HCT116 (cell line): Measurements from ENCODE around the gene EPHB2. TPM values are rescaled to one million over a fixed set of nuclear protein-coding genes. Genes with fewer than 3 reads are reported as not detected.

ENCODE experiments used
- ATAC-seq: fragments of 200-7000 bp; cut with Tn5 transposase; 2 replicates; pipeline ENCODE4 v1.9.1; 2020; ENCODE audit warnings: mild to moderate bottlenecking, moderate library complexity
- BruUV-seq: library from RNA; stranded (reverse); fragments of 400-500 nt; replicated peaks from 2 replicates; lab custom pipeline; 2021; lab: Mats Ljungman, UMichigan
- CTCF ChIA-PET: fragments of 300-600 bp; sonication (Branson Sonifier 250); formaldehyde crosslinking; loops from one replicate; lab custom pipeline; 2021; ENCODE audit warnings: antibody characterized with exemption; lab: Charles Lee
- POLR2A ChIA-PET: fragments of 300-600, 350-600 bp; sonication (Branson Sonifier 250); formaldehyde crosslinking; loops from one replicate; lab custom pipeline; 2021; ENCODE audit warnings: antibody characterized with exemption; lab: Charles Lee
- RAD21 ChIA-PET, 2 experiments: fragments of 300-600 bp; sonication (Branson Sonifier 250); formaldehyde crosslinking; loops; one replicate each; lab custom pipeline; 2023; ENCODE audit warnings: low total read pairs in 2 of 2; ENCODE audit not compliant: uncharacterized antibody in 2 of 2, unreplicated experiment in 2 of 2, low non-redundant PET in 1 of 2; lab: Charles Lee
- DNase-seq: peaks from one replicate; pipeline ENCODE4 v3.0.0-alpha.2; 2010; ENCODE audit warnings: low read depth, low spot score
- H2AFZ ChIP-seq: fragments of 200-600 bp; shearing (Covaris generic), sonication (generic); 2 replicates; pipeline ENCODE4 v1.6.1; 2017; ENCODE audit warnings: low read depth, mixed run types, mixed read lengths, antibody characterized with exemption, low read length; ENCODE audit not compliant: poor library complexity, severe bottlenecking
- H3K27ac ChIP-seq: 2 replicates; pipeline ENCODE4 v1.5.1; 2012; ENCODE audit warnings: low read depth, low read length
- H3K27me3 ChIP-seq: fragments of 200-600 bp; sonication (generic); 2 replicates; pipeline ENCODE4 v1.6.1; 2016; ENCODE audit warnings: mixed run types, low read length, mixed read lengths; ENCODE audit not compliant: insufficient read depth
- H3K36me3 ChIP-seq, 2 experiments: fragments of 200-500 bp in 1 of 2; fragments of 200-600 bp in 1 of 2; sonication (Bioruptor generic) in 1 of 2; sonication (generic) in 1 of 2; 2 replicates each; pipeline versions ENCODE4 v1.5.1 to v1.6.1; 2014 to 2016; ENCODE audit warnings: low read length in 2 of 2, inconsistent platforms in 1 of 2, mixed read lengths in 1 of 2, mixed run types in 1 of 2; ENCODE audit not compliant: insufficient read depth in 2 of 2, control insufficient read depth in 1 of 2
- H3K4me1 ChIP-seq, 2 experiments: fragments of 200-600 bp in 1 of 2; sonication (generic) in 1 of 2; 2 replicates each; pipeline versions ENCODE4 v1.5.1 to v1.6.1; 2012 to 2017; ENCODE audit warnings: low read length in 2 of 2, inconsistent platforms in 1 of 2, mild to moderate bottlenecking in 1 of 2, mixed read lengths in 1 of 2, mixed run types in 1 of 2, moderate library complexity in 1 of 2; ENCODE audit not compliant: insufficient read depth in 2 of 2, control insufficient read depth in 1 of 2
- H3K4me2 ChIP-seq: fragments of 200-600 bp; sonication (generic); 2 replicates; pipeline ENCODE4 v1.6.1; 2017; ENCODE audit warnings: mixed run types, low read length, mixed read lengths
- H3K4me3 ChIP-seq, 2 experiments: fragments of 200-600 bp in 1 of 2; sonication (generic) in 1 of 2; replicated peaks in 1 of 2; 2 replicates each; pipeline ENCODE4 v1.5.1; 2011 to 2016; ENCODE audit warnings: low read length in 2 of 2, control low read depth in 1 of 2, low read depth in 1 of 2, mild to moderate bottlenecking in 1 of 2, mixed read lengths in 1 of 2, mixed run types in 1 of 2
- H3K79me2 ChIP-seq: fragments of 200-600 bp; sonication (generic); 2 replicates; pipeline ENCODE4 v1.6.1; 2017; ENCODE audit warnings: mild to moderate bottlenecking, mixed run types, low read length, moderate library complexity, mixed read lengths; ENCODE audit not compliant: insufficient read depth
- H3K9ac ChIP-seq: fragments of 200-600 bp; sonication (generic); 2 replicates; pipeline ENCODE4 v1.6.1; 2016; ENCODE audit warnings: low read length, mixed read lengths
- H3K9me2 ChIP-seq: fragments of 200-600 bp; sonication (generic), shearing (Covaris generic); 2 replicates; pipeline ENCODE4 v1.6.1; 2017; ENCODE audit warnings: mixed run types, mild to moderate bottlenecking, moderate library complexity; ENCODE audit not compliant: insufficient read depth
- H3K9me3 ChIP-seq, 2 experiments: fragments of 200-500 bp in 1 of 2; fragments of 200-600 bp in 1 of 2; sonication (Bioruptor generic) in 1 of 2; sonication (generic) in 1 of 2; 2 replicates each; pipeline ENCODE4 v1.6.1; 2014 to 2017; ENCODE audit warnings: low read length in 2 of 2, mixed read lengths in 2 of 2, inconsistent platforms in 1 of 2, low read depth in 1 of 2, mild to moderate bottlenecking in 1 of 2, mixed run types in 1 of 2, moderate library complexity in 1 of 2; ENCODE audit not compliant: control insufficient read depth in 1 of 2, insufficient read depth in 1 of 2
- H4K20me1 ChIP-seq: fragments of 200-600 bp; sonication (generic), shearing (Covaris generic); 2 replicates; pipeline ENCODE4 v1.6.1; 2017; ENCODE audit warnings: mixed run types, mild to moderate bottlenecking, moderate library complexity; ENCODE audit not compliant: insufficient read depth
- ATF3 ChIP-seq: IDR thresholded peaks from 2 replicates; pipeline ENCODE4 v1.6.1; 2012
- ELF1 ChIP-seq: IDR thresholded peaks from 2 replicates; pipeline ENCODE4 v1.6.1; 2012; ENCODE audit warnings: low read depth, borderline replicate concordance
- EZH2phosphoT487 ChIP-seq: fragments of 200-600 bp; IDR thresholded peaks from 2 replicates; pipeline ENCODE4 v1.6.1; 2018; ENCODE audit warnings: antibody characterized with exemption, borderline replicate concordance
- TCF7L2 ChIP-seq: IDR thresholded peaks from 2 replicates; pipeline ENCODE4 v1.7.0; 2011; ENCODE audit warnings: borderline replicate concordance, inconsistent platforms; ENCODE audit not compliant: insufficient read depth, insufficient read length; ENCODE audit errors: extremely low read depth
- intact Hi-C: fragments of 100-400 bp; cut with micrococcal nuclease; formaldehyde crosslinking; loops from 2 replicates; pipeline ENCODE4 v1.10.0; 2022
- total RNA-seq: library from RNA; stranded (reverse); gene quantifications from one replicate; pipeline ENCODE4 v1.2.1, GENCODE V29; 2021; ENCODE audit not compliant: unreplicated experiment

Gene EPHB2
- total RNA-seq, 1 experiment from 2014 or later: 19.5 TPM

GRCh38 chr1:22680726-22681125 is 29.9 kb upstream of the EPHB2 start:
- POLR2A ChIA-PET: no interaction called here
- no peaks in the 10 kb centered on the region for H3K36me3 ChIP-seq
- H2AFZ ChIP-seq: no peak overlapping the region
- no peaks in the 10 kb centered on the region for H3K79me2 ChIP-seq
- no peak overlapping the region for H3K27ac ChIP-seq
- H3K4me3 ChIP-seq: no peak overlapping the region
- ATAC-seq (no peak), DNase-seq (no peak)
- RAD21 ChIA-PET: no interaction called here
- H3K4me2 ChIP-seq: no peak overlapping the region
- H3K9ac ChIP-seq: no peak overlapping the region
- no TSS peak for BruUV-seq
- CTCF ChIA-PET: no interaction called here
- no peaks in the 10 kb centered on the region for H3K9me3 ChIP-seq
- peak; percentile 17 for TF ChIP-seq TCF7L2
- TF ChIP-seq ELF1: no peak
- intact Hi-C loops: no loop called here
- no peaks in the 10 kb centered on the region for H3K9me2 ChIP-seq
- no peaks in the 10 kb centered on the region for H4K20me1 ChIP-seq
- H3K27me3 ChIP-seq: no peaks in the 10 kb centered on the region
- no peaks in the 10 kb centered on the region for H3K4me1 ChIP-seq

GRCh38 chr1:22681556-22682276 is 28.9 kb upstream of the EPHB2 start:
- no peaks in the 10 kb centered on the region for H3K9me3 ChIP-seq
- intact Hi-C loops: no loop called here
- BruUV-seq: no TSS peak
- no peak overlapping the region for H3K9ac ChIP-seq
- DNase-seq (no peak), ATAC-seq (no peak)
- TF ChIP-seq ATF3 (no peak), EZH2phosphoT487 (no peak)
- H3K36me3 ChIP-seq: no peaks in the 10 kb centered on the region
- ChIA-PET CTCF (no interaction called here), POLR2A (no interaction called here), RAD21 (no interaction called here)
- H3K4me3 ChIP-seq: no peak overlapping the region
- H3K9me2 ChIP-seq: no peaks in the 10 kb centered on the region
- no peaks in the 10 kb centered on the region for H3K4me1 ChIP-seq
- no peak overlapping the region for H3K4me2 ChIP-seq
- no peaks in the 10 kb centered on the region for H3K79me2 ChIP-seq
- H3K27ac ChIP-seq: no peak overlapping the region
- H2AFZ ChIP-seq: no peak overlapping the region
- H4K20me1 ChIP-seq: no peaks in the 10 kb centered on the region
- H3K27me3 ChIP-seq: no peaks in the 10 kb centered on the region
